GM21576 (cell line): ENCODE measurements around the gene CRYBG2.
A peak's percentile ranks its signal among the peaks of the same experiment; 100 is the strongest.

Experiments used
- ATAC-seq: cut with Tn5 transposase; IDR thresholded peaks from one replicate; pipeline ENCODE4 v1.9.1; 2021; ENCODE audit warnings: mild to moderate bottlenecking, moderate library complexity; ENCODE audit not compliant: unreplicated experiment

Gene CRYBG2

DNA sequence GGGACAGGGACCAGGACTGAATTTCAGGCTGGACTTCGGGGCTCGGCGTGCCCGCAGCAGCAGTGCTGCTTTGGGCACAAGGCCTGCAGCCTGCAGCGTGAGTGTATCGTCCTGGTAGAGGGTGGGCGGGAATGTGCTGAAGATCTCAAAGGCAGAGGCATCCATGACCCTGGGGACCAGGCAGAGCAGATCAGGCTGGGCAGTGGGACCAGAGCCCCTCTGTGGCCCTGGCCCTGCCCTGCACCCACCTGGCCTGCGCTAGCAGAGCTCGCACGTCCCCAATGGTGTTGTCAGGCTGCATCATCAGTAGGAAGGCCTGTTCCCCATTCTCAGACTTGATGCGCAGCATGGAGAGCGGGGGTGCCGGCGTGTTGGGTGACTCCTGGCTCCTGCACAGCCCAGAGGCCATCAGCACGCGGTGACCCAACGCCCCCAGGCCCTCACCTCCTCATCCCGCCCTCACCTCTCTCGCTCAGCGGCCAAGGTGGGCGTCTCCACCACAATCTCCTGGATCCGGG is 71.5 kb downstream of the CRYBG2 start:
- ATAC-seq = no peak

DNA sequence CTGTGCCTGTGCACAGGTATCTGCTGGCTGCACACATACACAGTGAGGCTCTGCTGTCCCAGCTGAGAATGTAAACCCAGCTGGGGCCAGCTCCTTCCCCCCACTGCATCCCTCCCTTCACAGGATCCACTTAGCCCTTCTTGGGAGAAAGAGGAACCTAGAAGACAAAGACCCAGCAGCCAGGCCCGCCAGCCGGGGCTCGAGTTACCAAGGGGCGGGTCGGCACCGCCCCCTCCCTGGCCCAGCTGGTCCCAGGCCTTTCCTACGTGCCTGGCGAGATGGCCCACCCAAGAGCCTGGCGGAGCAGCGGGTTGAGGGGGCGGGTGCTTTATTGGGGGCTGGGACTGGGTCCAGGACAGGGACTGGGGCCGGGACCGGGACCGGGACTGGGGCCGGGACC is 72.0 kb downstream of the CRYBG2 start:
- ATAC-seq = no peak

DNA sequence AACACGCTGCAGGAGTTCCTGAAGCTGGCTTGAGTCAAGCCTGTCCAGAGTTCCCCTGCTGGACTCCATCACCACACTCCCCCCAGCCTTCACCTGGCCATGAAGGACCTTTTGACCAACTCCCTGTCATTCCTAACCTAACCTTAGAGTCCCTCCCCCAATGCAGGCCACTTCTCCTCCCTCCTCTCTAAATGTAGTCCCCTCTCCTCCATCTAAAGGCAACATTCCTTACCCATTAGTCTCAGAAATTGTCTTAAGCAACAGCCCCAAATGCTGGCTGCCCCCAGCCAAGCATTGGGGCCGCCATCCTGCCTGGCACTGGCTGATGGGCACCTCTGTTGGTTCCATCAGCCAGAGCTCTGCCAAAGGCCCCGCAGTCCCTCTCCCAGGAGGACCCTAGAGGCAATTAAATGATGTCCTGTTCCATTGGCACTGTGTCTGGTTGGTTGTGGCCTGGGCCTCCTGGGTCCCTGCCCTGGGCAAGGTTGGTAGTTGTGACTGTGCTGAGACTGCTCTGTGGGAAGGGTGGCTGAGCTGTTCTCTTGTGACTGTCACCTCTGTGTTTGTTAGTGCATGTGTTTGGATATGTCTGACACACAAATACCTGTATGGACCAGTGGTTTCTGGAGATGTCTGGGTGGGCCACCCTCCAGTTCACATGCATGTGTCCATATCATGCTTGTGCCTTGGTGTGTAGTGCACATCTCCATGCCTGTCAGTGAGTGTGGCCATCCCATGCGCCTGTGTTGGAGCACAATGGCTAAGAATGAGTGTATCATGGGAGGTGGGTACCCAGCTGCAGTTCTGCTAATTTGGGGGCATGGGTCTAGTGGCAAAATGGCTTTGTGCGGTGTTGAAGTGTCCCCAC is 72.6 kb downstream of the CRYBG2 start:
- no peak for ATAC-seq

DNA sequence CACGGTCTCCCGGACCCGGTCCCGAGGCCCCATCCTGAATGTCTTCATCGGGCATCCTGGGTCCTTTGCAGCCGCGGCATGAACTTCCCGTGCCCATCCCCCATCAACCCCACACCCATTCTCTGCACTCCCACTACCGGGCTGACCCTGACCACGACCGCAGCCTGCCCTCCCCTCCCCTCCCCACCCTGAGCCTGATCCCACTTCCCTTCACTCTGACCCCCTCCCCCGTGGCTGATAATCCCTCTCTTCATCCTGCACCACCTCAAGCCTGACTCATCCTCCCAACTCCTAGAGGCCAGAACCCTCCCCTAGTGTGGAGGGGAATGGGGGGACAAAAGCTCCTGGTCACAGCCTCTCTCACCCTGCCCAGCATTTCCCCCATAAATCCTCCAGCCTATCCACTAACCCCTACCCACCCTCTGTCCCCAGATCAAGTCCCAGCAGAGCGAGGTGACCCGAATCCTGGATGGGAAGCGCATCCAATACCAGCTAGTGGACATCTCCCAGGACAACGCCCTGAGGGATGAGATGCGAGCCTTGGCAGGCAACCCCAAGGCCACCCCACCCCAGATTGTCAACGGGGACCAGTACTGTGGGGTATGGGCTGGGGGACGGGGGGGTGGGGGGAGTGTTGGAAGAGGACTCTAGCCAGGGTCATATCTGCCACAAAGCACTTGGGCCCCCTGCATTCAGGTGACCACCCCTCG is 73.4 kb downstream of the CRYBG2 start:
- ATAC-seq = no peak

DNA sequence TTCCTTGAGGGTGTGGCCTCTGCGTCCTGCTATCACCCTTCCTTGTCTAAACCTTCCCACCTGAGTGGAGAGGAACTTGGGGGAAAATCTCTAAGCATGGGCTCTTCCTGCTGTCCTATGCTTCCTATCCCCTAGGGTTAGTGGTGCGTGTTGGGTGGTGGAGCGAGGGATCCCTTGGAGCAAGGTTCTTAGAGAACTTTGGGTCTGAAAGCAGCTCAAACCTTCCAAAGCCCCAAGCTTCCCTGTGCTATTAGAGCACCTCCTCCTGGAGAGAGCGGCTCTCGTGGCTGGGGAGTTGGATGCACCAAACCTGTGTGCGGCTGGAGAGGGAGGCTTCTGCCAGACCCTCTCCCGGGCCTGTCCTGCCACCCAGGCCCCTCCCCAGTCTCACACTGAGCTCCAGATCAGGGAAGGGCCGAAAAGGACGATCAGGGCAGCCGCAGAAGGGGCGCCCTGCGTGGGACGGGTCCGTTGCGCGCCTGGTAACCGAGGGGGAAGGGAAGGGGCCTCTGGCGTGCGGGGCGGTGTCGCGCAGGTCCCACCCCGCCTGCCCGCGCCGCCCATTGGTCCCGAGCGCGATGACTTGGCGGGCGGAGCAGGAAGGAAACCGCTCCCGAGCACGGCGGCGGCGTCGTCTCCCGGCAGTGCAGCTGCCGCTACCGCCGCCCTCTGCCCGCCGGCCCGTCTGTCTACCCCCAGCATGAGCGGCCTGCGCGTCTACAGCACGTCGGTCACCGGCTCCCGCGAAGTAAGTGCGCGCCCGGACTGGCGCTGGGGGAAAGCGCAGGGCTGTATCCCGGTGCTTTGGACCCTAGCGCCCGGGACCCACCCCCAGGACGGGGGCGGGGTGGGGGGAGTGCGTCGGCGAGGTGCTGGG is 74.2 kb downstream of the CRYBG2 start, which contains the start of gene SH3BGRL3:
TSS of gene SH3BGRL3 (plus strand) at position 631 of the 877 bp plus-strand sequence. CDS start at position 701, 70 bp downstream.
- ATAC-seq = peak; percentile 48

DNA sequence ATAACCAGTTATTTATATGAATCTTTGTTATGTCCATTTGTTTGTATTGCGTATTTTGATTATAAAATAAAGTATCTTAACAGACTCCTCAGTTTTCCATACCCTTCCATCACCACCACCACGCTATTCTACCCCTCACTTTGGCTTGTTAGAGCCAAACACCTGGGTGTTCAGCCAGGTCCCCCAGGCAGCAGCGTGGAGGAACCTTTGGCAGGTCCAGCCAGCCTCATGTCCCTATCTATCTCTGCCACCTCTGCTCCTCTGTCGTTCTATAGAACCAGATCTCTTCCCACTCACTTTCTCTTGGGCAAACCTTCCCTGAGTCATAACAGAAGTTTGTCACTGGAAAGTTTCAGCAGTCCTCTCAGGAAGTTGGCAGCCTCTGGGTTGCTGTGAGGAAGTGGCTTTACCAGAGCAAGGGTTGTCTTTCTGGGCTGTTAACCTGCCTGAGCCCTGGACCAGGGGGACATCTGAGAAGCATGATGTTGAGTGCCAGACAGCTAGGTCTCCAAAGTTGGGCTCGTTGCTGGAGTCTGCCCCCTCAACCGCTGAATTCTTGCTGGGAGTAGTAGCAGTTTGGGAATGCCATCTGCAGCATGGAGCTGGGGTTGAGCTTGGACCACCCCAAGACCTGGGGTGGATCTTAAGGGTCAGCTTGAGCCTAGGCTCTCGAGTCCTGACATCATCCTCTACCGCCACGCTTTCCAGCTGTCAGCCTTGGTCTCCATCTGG is 75.0 kb downstream of the CRYBG2 start:
- ATAC-seq = no peak

DNA sequence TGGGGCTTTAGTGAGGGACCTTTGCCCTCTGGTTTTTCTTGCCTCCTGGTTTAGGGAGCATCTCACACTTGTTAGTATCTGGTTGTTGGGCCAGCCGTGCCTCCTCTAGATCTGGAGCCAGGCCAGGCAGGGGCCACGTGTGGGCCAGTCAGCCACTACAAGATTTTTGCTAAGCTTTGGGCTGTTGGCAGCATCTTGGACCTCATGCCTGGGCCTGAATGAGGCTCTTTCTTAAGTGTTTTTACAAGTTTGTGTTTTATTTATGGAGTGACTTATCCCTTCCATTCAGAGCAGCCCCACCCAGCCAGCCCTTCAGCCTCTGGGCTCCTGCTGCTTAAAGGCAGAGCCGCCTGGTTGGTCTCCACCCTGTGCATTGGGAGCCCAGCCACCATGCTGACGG is 75.6 kb downstream of the CRYBG2 start:
- ATAC-seq = no peak

DNA sequence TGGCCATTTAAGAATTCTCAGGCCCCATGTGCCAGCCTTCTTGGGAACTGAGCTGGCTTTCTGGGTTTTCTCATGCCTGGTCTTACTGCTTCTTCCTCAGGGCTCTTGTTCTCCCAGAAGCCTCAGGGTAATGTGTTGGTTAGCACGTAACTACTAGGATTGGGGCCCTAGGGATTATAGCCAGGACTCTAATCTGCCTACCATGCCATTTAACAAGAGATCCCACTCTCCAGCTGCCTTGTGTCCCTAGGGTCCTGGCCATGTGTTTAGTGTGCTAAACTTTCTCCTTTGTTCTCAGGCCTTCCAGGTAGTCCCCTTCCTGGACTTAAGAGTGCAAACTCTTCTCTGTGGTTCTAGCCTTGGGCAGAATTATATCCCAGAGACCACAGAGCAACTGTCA is 76.2 kb downstream of the CRYBG2 start:
- no peak for ATAC-seq

DNA sequence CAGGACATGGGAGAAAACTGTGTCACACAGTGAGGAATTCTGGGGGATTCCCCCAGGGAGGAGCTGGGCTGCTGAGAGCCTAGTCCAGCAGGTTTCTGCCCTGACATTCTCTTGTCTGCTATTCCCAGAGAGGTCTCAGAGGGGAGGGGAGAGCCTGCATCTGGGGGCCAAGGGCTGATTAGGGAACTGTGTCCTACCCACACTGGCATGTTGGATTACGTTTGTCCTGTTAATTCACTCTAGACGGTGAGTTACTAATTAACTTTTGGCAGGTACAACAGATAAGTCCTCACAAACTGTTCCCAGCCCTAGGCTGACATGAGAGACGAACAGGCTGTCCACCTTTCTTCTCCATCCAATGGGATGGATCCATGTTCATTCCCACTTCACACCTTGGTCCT is 76.7 kb downstream of the CRYBG2 start:
- ATAC-seq = no peak

DNA sequence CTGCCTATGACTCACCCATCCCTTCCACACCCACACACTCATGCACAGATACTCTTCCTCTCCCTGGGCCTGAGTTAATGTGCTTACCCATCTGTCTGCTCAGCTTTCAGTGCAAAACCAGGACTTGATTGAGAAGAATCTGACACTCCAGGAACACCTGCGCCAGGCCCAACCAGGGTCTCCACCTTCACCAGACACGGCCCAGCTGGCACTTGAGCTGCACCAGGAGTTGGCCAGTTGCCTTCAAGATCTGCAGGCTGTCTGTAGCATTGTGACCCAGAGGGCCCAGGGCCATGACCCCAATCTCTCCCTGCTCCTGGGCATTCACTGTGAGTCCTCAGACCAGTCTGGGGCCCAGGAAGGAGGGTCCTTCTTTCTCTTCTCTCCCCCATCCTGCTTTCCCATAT is 77.5 kb downstream of the CRYBG2 start:
- no peak for ATAC-seq

DNA sequence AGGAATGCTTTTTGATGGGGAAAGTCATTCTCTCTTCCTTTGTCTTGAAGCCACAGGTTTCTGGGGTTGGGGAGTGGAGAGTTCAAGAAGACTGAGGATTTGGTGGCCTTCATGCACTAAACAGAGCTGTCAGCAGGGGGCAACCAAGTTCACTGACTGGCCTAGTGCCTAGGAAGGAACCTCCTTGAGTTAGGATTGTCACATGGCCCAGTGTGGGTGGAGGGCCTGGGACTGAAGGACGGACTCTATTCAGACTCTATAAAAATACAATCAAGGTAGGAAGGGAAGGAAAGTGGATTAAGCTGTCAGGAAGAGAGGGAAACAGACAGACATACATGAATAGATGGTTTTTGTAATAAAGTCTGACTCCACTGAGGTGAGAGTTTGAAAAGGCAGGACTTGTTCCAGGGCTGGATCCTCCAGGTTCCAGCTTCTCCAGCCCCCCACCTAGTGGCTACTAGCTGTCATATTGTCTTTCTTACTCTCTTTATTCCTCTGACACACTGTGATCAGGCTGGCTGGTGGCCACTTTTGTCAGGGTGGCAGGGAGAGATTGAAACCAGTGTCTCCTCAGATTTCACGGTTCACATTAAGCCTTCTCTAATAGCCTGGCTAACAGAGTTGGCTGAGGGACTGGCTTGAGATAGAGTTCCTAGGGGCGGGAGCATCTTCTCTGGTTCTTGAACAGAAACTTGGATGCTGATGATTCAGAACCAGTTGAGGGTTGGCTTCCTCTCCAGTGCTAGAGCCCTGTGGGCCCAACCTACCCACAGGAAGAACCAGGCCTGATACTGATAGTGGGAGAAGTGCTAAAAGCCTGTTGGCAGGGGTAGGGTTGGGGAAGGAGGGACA is 78.1 kb downstream of the CRYBG2 start:
- no peak for ATAC-seq

DNA sequence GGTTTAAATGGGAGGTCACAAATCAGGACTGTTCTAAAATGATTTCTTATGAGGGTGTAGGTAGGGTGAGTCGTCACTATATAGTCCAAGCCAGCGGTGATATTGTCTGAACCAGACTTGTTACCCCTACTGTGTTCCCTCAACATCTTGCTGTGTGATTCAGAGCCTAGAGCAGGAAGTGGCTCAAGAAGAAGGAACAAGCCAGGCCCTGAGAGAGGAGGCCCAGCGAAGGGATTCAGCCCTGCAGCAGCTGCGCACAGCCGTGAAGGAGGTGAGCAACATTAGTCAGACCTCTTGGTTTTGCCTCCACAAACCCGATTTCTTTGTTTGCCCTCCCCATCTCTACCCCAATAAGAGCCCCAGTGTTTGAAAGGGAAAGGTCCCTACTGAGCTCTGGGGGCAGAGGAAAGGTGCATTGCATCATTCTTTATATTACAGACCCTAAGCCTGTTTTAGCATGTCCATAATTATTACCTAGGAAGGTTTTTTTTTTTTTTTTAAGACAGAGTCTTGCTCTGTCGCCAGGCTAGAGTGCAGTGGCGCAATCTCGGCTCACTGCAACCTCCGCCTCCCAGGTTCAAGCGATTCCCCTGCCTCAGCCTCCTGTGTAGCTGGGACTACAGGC is 79.0 kb downstream of the CRYBG2 start:
- no peak for ATAC-seq
